HCT116 (cell line): ENCODE data around the gene GJA10. TPM values are rescaled to one million over a fixed set of nuclear protein-coding genes. Genes with fewer than 3 reads are reported as not detected.

ENCODE experiments used
- ATAC-seq: fragments of 200-7000 bp; cut with Tn5 transposase; 2 replicates; pipeline ENCODE4 v1.9.1; 2020; ENCODE audit warnings: mild to moderate bottlenecking, moderate library complexity
- BruUV-seq: library from RNA; stranded (reverse); fragments of 400-500 nt; replicated peaks from 2 replicates; lab custom pipeline; 2021; lab: Mats Ljungman, UMichigan
- CTCF ChIA-PET: fragments of 300-600 bp; sonication (Branson Sonifier 250); formaldehyde crosslinking; loops from one replicate; lab custom pipeline; 2021; ENCODE audit warnings: antibody characterized with exemption; lab: Charles Lee
- POLR2A ChIA-PET: fragments of 300-600, 350-600 bp; sonication (Branson Sonifier 250); formaldehyde crosslinking; loops from one replicate; lab custom pipeline; 2021; ENCODE audit warnings: antibody characterized with exemption; lab: Charles Lee
- RAD21 ChIA-PET, 2 experiments: fragments of 300-600 bp; sonication (Branson Sonifier 250); formaldehyde crosslinking; loops; one replicate each; lab custom pipeline; 2023; ENCODE audit warnings: low total read pairs in 2 of 2; ENCODE audit not compliant: uncharacterized antibody in 2 of 2, unreplicated experiment in 2 of 2, low non-redundant PET in 1 of 2; lab: Charles Lee
- DNase-seq: peaks from one replicate; pipeline ENCODE4 v3.0.0-alpha.2; 2010; ENCODE audit warnings: low read depth, low spot score
- H2AFZ ChIP-seq: fragments of 200-600 bp; shearing (Covaris generic), sonication (generic); 2 replicates; pipeline ENCODE4 v1.6.1; 2017; ENCODE audit warnings: low read depth, mixed run types, mixed read lengths, antibody characterized with exemption, low read length; ENCODE audit not compliant: poor library complexity, severe bottlenecking
- H3K27ac ChIP-seq: 2 replicates; pipeline ENCODE4 v1.5.1; 2012; ENCODE audit warnings: low read depth, low read length
- H3K27me3 ChIP-seq: fragments of 200-600 bp; sonication (generic); 2 replicates; pipeline ENCODE4 v1.6.1; 2016; ENCODE audit warnings: mixed run types, low read length, mixed read lengths; ENCODE audit not compliant: insufficient read depth
- H3K36me3 ChIP-seq, 2 experiments: fragments of 200-500 bp in 1 of 2; fragments of 200-600 bp in 1 of 2; sonication (Bioruptor generic) in 1 of 2; sonication (generic) in 1 of 2; 2 replicates each; pipeline versions ENCODE4 v1.5.1 to v1.6.1; 2014 to 2016; ENCODE audit warnings: low read length in 2 of 2, inconsistent platforms in 1 of 2, mixed read lengths in 1 of 2, mixed run types in 1 of 2; ENCODE audit not compliant: insufficient read depth in 2 of 2, control insufficient read depth in 1 of 2
- H3K4me1 ChIP-seq, 2 experiments: fragments of 200-600 bp in 1 of 2; sonication (generic) in 1 of 2; 2 replicates each; pipeline versions ENCODE4 v1.5.1 to v1.6.1; 2012 to 2017; ENCODE audit warnings: low read length in 2 of 2, inconsistent platforms in 1 of 2, mild to moderate bottlenecking in 1 of 2, mixed read lengths in 1 of 2, mixed run types in 1 of 2, moderate library complexity in 1 of 2; ENCODE audit not compliant: insufficient read depth in 2 of 2, control insufficient read depth in 1 of 2
- H3K4me2 ChIP-seq: fragments of 200-600 bp; sonication (generic); 2 replicates; pipeline ENCODE4 v1.6.1; 2017; ENCODE audit warnings: mixed run types, low read length, mixed read lengths
- H3K4me3 ChIP-seq, 2 experiments: fragments of 200-600 bp in 1 of 2; sonication (generic) in 1 of 2; replicated peaks in 1 of 2; 2 replicates each; pipeline ENCODE4 v1.5.1; 2011 to 2016; ENCODE audit warnings: low read length in 2 of 2, control low read depth in 1 of 2, low read depth in 1 of 2, mild to moderate bottlenecking in 1 of 2, mixed read lengths in 1 of 2, mixed run types in 1 of 2
- H3K79me2 ChIP-seq: fragments of 200-600 bp; sonication (generic); 2 replicates; pipeline ENCODE4 v1.6.1; 2017; ENCODE audit warnings: mild to moderate bottlenecking, mixed run types, low read length, moderate library complexity, mixed read lengths; ENCODE audit not compliant: insufficient read depth
- H3K9ac ChIP-seq: fragments of 200-600 bp; sonication (generic); 2 replicates; pipeline ENCODE4 v1.6.1; 2016; ENCODE audit warnings: low read length, mixed read lengths
- H3K9me2 ChIP-seq: fragments of 200-600 bp; sonication (generic), shearing (Covaris generic); 2 replicates; pipeline ENCODE4 v1.6.1; 2017; ENCODE audit warnings: mixed run types, mild to moderate bottlenecking, moderate library complexity; ENCODE audit not compliant: insufficient read depth
- H3K9me3 ChIP-seq, 2 experiments: fragments of 200-500 bp in 1 of 2; fragments of 200-600 bp in 1 of 2; sonication (Bioruptor generic) in 1 of 2; sonication (generic) in 1 of 2; 2 replicates each; pipeline ENCODE4 v1.6.1; 2014 to 2017; ENCODE audit warnings: low read length in 2 of 2, mixed read lengths in 2 of 2, inconsistent platforms in 1 of 2, low read depth in 1 of 2, mild to moderate bottlenecking in 1 of 2, mixed run types in 1 of 2, moderate library complexity in 1 of 2; ENCODE audit not compliant: control insufficient read depth in 1 of 2, insufficient read depth in 1 of 2
- H4K20me1 ChIP-seq: fragments of 200-600 bp; sonication (generic), shearing (Covaris generic); 2 replicates; pipeline ENCODE4 v1.6.1; 2017; ENCODE audit warnings: mixed run types, mild to moderate bottlenecking, moderate library complexity; ENCODE audit not compliant: insufficient read depth
- EZH2 ChIP-seq: fragments of 200-600 bp; sonication (generic); IDR thresholded peaks from 2 replicates; pipeline ENCODE4 v1.6.1; 2017; ENCODE audit warnings: antibody characterized with exemption, mixed run types
- EZH2phosphoT487 ChIP-seq: fragments of 200-600 bp; IDR thresholded peaks from 2 replicates; pipeline ENCODE4 v1.6.1; 2018; ENCODE audit warnings: antibody characterized with exemption, borderline replicate concordance
- REST ChIP-seq: IDR thresholded peaks from 2 replicates; pipeline ENCODE4 v1.6.1; 2012; ENCODE audit warnings: low read depth
- SP1 ChIP-seq: IDR thresholded peaks from 2 replicates; pipeline ENCODE4 v1.6.1; 2012; ENCODE audit warnings: low read depth
- intact Hi-C: fragments of 100-400 bp; cut with micrococcal nuclease; formaldehyde crosslinking; loops from 2 replicates; pipeline ENCODE4 v1.10.0; 2022
- total RNA-seq: library from RNA; stranded (reverse); gene quantifications from one replicate; pipeline ENCODE4 v1.2.1, GENCODE V29; 2021; ENCODE audit not compliant: unreplicated experiment
- TF ChIP-seq, protein P1 (sequence below): IDR thresholded peaks from 2 replicates; pipeline ENCODE4 v1.6.1; 2011; ENCODE audit warnings: mild to moderate bottlenecking, low read length, moderate library complexity; ENCODE audit not compliant: insufficient replicate concordance; ENCODE audit errors: extremely low read depth

The GJA10 gene
- total RNA-seq, 1 experiment from 2014 or later, result not detected

DNA sequence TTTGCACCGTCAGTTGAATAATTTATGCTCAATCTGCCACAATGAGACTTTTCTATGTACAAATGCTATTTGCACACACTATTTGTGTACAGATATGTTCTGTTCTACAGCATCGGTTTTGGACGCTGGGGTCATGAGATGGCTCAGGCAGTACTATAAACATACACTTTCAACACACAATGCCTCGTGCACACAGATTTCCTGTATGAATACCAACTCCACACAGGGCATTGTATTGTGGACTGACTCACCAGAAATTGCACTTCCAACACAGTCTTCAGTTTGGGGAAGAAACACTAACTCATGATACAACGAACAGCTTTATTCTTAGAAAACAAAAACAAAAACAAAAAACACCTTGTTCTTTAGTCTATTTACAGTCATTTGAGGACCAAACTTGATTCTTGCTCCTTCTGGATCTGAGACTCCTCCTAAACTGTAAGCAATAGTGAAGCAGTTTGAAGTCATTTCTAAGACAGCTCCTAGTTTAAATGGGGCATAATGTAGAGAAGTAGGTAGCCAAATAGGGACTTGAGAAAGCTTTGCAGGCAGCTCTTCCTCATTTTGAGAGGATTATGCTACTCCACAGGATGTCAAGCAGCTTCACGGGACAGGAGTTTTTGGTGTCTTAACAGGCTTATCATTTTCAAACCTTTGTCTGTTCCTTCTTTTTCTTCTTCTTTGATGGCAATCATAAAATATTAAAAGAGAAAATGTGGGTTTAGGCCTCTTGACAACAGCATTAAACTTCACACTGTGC, 33.7 kb downstream of the GJA10 start:
- ChIA-PET CTCF (no interaction called here), POLR2A (no interaction called here), RAD21 (no interaction called here)
- no peak overlapping the region for H3K9ac ChIP-seq
- H3K4me3 ChIP-seq, result no peak overlapping the region
- no peaks in the 10 kb centered on the region for H4K20me1 ChIP-seq
- ATAC-seq (no peak), DNase-seq (no peak)
- H3K4me2 ChIP-seq, result no peak overlapping the region
- H3K27me3 ChIP-seq, result no peaks in the 10 kb centered on the region
- no peak overlapping the region for H3K27ac ChIP-seq
- no peaks in the 10 kb centered on the region for H3K36me3 ChIP-seq
- H3K4me1 ChIP-seq, result no peaks in the 10 kb centered on the region
- H3K9me2 ChIP-seq, result no peaks in the 10 kb centered on the region
- no TSS peak for BruUV-seq
- no peak overlapping the region for H2AFZ ChIP-seq
- TF ChIP-seq EZH2phosphoT487 (no peak), SP1 (no peak), REST (no peak), EZH2 (no peak)
- TF ChIP-seq, protein P1, sequence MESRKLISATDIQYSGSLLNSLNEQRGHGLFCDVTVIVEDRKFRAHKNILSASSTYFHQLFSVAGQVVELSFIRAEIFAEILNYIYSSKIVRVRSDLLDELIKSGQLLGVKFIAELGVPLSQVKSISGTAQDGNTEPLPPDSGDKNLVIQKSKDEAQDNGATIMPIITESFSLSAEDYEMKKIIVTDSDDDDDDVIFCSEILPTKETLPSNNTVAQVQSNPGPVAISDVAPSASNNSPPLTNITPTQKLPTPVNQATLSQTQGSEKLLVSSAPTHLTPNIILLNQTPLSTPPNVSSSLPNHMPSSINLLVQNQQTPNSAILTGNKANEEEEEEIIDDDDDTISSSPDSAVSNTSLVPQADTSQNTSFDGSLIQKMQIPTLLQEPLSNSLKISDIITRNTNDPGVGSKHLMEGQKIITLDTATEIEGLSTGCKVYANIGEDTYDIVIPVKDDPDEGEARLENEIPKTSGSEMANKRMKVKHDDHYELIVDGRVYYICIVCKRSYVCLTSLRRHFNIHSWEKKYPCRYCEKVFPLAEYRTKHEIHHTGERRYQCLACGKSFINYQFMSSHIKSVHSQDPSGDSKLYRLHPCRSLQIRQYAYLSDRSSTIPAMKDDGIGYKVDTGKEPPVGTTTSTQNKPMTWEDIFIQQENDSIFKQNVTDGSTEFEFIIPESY, result no peak
- H3K79me2 ChIP-seq, result no peaks in the 10 kb centered on the region
- H3K9me3 ChIP-seq, result no peaks in the 10 kb centered on the region
- intact Hi-C loops, result no loop called here
